RWPE1 (cell line): ENCODE data around the gene HCN2.

Experiments
- CTCF ChIA-PET: fragments of 350-600 bp; sonication (Branson Sonifier 250); formaldehyde crosslinking; extraction: SDS; loops from one replicate; lab custom pipeline; 2021; lab: Yijun Ruan, JAX
- POLR2A ChIA-PET: fragments of 400-600 bp; formaldehyde crosslinking; extraction: SDS; loops from one replicate; lab custom pipeline; 2020; ENCODE audit warnings: antibody characterized with exemption; ENCODE audit not compliant: low non-redundant PET; lab: Yijun Ruan, JAX
- DNase-seq: peaks from one replicate; pipeline ENCODE4 v3.0.0; 2012; ENCODE audit warnings: low spot score
- H3K27ac ChIP-seq: fragments of 450-650 bp; 2 replicates; pipeline ENCODE4 v1.5.1; 2017
- CTCF ChIP-seq: fragments of 450-650 bp; conservative IDR thresholded peaks from 2 replicates; pipeline ENCODE4 v1.5.1; 2017; ENCODE audit warnings: low read depth, mild to moderate bottlenecking

Gene HCN2

GRCh38 chr19:639253-640160, 49.8 kb downstream of the HCN2 start, which contains the start of gene FGF22:
FGF22 (plus strand) TSS chr19:639879; CDS start chr19:639926, 47 bp downstream.
- DNase-seq = peak; percentile 94
- H3K27ac ChIP-seq = no peak within 1 kb of the TSS; the same call in 1 of the 2 replicates
- POLR2A ChIA-PET = no interaction called here
- no peak for TF ChIP-seq CTCF
- CTCF ChIA-PET = no interaction called here

GRCh38 chr19:640161-640558, 50.5 kb downstream of the HCN2 start:
- H3K27ac ChIP-seq = no peak overlapping the region; the same call in 1 of the 2 replicates
- TF ChIP-seq CTCF = no peak
- CTCF ChIA-PET = no interaction called here
- DNase-seq = no peak
- POLR2A ChIA-PET = no interaction called here

GRCh38 chr19:640606-641189, 51.0 kb downstream of the HCN2 start:
- DNase-seq = no peak
- H3K27ac ChIP-seq = no peak overlapping the region; the same call in 1 of the 2 replicates
- no peak for TF ChIP-seq CTCF
- CTCF ChIA-PET = no interaction called here
- POLR2A ChIA-PET = no interaction called here

- no peak for DNase-seq
- ChIA-PET CTCF (interaction anchor here (0.6 kb wide), 1 partner anchor 13 kb away, joined by 3 read pairs; no protein-coding TSS in a partner anchor), POLR2A (no interaction called here)
- H3K27ac ChIP-seq = peak overlapping the region; percentile 57
- no peak for TF ChIP-seq CTCF
Observed at GRCh38 chr19:641702-642101, 52.0 kb downstream of the HCN2 start.

GRCh38 chr19:642767-643727, 53.4 kb downstream of the HCN2 start:
- CTCF ChIA-PET = no interaction called here
- DNase-seq = no peak
- POLR2A ChIA-PET = no interaction called here
- TF ChIP-seq CTCF = no peak
- peak overlapping the region; percentile 58; the same call in 1 of the 2 replicates for H3K27ac ChIP-seq

GRCh38 chr19:643736-644135, 54.1 kb downstream of the HCN2 start:
- peak overlapping the region; percentile 58 for H3K27ac ChIP-seq
- ChIA-PET CTCF (no interaction called here), POLR2A (no interaction called here)
- DNase-seq = no peak
- no peak for TF ChIP-seq CTCF
